SIG-M5 (cell line): Measurements from ENCODE around the gene SLX1B.
"Not testable (repeated sequence)": the region's sequence is repeated elsewhere in the genome, so short reads cannot be mapped to it uniquely, and the experiment has no call there.

Experiments used
- DNase-seq: peaks from one replicate; lab custom pipeline; 2025; lab: John Stamatoyannopoulos, UW

Gene SLX1B

GRCh38 chr16:29454269-29454668 is at the start of gene SLX1B, which contains the start of gene BOLA2:
Gene SLX1B, plus strand, starts transcription at chr16:29454533.
Gene BOLA2, minus strand, starts transcription at chr16:29454351. Its CDS starts 98 bp downstream, at chr16:29454253.
- DNase-seq = not testable (repeated sequence)

- DNase-seq = not testable (repeated sequence)
These were observed 49.1 kb upstream of the SLX1B start for GRCh38 chr16:29405249-29405648.

DNA sequence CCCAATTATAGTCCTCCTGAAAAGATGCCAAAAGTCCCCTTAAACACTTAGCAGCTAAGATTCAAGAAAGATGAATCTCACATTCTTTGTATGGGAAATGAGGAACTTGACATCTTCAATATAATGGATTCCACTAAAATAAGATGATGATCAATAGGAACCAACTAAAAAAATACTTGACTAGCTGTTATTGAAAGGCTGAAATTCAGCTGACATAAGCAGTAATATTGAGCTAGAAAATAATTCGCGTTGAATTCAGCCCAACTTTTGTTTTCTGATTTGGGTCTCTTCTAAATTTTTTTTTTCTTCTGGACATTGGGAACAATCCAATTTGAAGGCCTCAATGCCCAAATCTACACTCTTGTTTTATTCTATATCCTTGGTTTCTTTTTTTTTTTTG is 30.7 kb upstream of the SLX1B start:
- DNase-seq = not testable (repeated sequence)

- DNase-seq = not testable (repeated sequence)
These were observed 28.9 kb upstream of the SLX1B start for GRCh38 chr16:29425390-29425789.

DNA sequence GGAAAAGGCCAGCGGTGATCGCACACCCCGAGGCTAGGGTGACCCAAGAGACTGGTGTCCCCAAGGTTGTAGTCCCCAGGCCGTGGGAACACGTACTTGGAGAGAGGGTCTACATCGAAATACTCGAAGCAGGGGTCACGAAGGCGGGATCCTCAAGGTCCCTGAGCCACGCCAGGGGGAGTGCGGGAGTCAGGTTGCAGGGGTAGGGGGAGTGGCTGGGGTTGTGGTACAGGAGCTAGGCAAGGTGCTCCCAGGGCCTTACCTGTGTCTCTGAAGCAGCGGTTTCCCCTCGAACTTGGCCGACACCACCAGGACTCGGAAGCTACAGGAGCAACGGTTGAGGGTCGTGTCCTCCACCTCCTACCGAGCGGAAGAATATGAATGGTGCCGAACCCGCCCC is 579 bp upstream of the SLX1B start:
- not testable (repeated sequence) for DNase-seq

GRCh38 chr16:29454828-29455227 is 495 bp downstream of the SLX1B start:
- not testable (repeated sequence) for DNase-seq

DNA sequence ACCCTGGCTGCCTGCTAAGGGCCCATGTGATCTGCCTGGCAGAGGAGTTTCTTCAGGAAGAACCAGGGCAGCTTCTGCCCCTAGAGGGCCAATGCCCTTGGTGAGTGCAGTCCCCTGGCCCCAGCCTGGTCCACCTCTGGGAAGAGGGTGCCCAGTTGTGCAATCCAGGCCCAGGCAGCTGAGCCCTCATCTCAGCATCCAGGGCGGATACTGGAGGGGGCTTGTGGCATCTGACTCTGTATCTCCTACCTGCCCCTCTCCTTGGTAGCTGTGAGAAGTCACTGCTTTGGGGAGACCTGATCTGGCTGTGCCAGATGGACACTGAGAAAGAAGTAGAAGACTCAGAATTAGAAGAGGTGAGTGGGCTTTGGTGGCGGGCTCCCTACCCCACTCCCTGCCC is 3.3 kb downstream of the SLX1B start:
- DNase-seq = not testable (repeated sequence)

DNA sequence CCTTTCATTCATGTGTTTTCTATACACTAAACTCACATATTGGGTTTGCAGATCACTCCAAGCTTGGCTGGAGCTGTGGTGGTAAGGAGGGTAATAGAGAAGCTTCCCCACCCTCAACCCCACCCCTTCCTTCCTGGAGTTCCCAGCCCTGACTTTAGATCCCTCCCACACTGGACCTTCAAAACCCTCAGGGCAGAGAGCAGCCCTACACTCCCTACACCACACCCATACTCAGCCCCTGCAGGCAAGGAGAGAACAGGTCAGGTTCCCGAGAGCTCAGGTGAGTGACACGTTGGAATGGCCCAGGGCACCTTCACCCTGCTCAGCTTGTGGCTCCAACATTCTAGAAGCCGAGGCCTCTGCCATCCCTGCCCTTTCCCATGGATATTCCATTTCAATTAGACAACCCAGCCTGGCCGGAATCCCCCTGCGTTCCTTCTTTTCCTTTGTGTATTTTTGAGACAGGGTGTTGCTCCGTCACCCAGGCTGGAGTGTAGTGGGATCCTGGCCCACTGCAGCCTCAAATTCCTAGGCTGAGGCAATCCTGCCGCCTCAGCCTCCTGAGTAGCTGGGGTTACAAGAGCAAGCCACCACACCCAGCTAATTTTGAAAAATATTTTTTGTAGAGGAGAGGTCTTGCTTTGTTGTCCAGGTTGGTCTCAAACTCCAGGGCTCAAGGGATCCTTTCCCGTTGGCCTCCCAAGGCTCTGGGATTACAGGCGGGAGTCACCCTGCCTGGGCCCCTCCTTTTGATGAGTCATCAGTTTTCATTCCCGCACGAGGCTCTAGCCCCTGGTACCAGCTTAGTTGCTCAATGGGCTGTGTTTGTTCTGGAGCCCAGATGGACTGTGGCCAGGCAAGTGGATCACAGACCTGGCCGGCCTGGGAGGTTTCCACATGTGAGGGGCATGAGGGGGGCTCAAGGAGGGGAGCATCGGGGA is 5.6 kb downstream of the SLX1B start, which contains the start of gene SULT1A4:
Gene SULT1A4 (plus strand): TSS at position 208 of the 941 bp plus-strand sequence. CDS start 1,473 bp downstream, outside the sequence.
- DNase-seq = not testable (repeated sequence)

DNA sequence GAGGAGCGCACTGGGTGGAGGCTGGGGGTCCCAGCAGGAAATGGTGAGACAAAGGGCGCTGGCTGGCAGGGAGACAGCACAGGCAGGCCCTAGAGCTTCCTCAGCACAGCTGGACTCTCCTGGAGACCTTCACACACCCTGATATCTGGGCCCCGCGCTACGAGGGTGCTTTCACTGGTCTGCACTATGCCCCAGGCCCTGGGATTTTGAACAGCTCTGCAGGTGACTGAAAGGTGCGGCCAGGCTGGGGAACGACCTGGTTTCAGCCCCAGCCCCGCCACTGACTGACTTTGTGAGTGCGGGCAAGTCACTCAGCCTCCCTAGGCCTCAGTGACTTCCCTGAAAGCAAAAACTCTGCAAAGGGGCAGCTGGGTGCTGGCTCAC is 6.3 kb downstream of the SLX1B start:
- DNase-seq = not testable (repeated sequence)

DNA sequence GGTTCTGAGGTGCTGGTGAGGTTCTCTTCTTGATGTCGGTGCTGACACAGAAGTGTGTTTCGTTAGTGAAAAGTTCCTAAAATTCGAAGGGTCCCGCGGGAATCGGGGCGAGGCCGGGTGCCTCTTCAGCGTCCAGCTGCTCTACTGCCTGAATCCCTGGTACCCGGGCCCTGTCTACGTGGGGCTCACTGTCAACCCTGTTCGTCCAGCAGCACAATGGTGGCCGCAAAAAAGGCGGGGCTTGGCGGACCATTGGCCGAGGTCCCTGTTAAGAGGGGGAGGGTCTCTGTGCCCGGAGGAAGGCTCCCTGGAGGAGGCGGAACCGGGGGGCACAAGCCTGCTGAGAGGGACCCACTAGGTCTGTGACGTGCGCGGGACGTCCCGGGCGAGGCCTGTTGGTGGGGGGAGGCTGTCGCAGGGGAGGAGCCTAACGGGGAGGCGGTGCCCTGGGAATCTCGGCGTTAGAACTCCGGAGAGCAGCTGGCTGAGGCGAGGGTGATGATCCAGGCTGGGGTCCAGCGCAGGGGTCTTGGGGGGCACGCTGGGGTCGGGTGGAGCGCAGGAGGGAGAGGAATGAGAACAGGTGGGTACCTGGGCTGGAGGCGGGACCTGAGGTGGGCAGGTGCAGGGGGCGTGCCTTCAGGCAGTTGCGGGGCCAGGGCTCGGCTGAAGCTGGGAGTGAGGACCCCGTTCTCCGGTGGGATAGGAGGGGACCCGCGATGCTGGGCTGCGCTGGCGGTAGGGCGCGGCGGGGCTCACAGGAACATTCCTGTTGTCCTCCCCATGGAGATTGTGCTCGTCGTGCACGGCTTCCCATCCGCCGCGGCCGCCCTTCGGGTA is 11.9 kb downstream of the SLX1B start:
- not testable (repeated sequence) for DNase-seq

GRCh38 chr16:29466904-29467303 is 12.6 kb downstream of the SLX1B start:
- DNase-seq = not testable (repeated sequence)

GRCh38 chr16:29467654-29468366 is 13.5 kb downstream of the SLX1B start:
- DNase-seq = not testable (repeated sequence)

GRCh38 chr16:29469660-29470059 is 15.3 kb downstream of the SLX1B start:
- not testable (repeated sequence) for DNase-seq

GRCh38 chr16:29472065-29472464 is 17.7 kb downstream of the SLX1B start:
- DNase-seq = not testable (repeated sequence)

GRCh38 chr16:29482276-29482675 is 27.9 kb downstream of the SLX1B start:
- not testable (repeated sequence) for DNase-seq

DNA sequence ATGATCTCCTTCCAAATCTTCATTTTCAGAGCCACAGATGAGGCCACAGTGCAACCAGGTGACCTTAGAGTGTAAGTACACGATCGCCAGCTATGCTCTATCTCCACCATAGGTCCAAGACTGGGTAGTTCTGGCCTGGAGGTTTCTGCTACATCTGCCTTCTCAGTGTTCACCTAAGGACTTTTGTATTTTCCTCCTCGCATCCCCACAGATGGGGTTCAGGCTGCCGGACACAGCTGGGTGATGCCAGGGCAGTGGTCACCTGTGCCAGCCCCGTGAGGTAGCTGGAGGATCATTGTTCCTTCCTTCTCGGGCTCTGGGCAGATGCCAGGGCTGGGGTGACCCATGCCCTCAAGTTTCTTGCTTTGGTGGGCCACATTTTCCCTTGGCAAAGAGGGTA is 52.0 kb downstream of the SLX1B start, which contains the start of gene NPIPB12:
Gene NPIPB12 (minus strand): TSS at position 101 of the 400 bp plus-strand sequence.
- DNase-seq = not testable (repeated sequence)
